Lung microvascular endothelial cell (primary cell): ENCODE results near the gene DPEP2. TPM values are rescaled to one million over a fixed set of nuclear protein-coding genes. Genes with fewer than 3 reads are reported as not detected.
"Not testable (repeated sequence)": the region's sequence is repeated elsewhere in the genome, so short reads cannot be mapped to it uniquely, and the experiment has no call there.

ENCODE experiments used
- DNase-seq, 2 donors: peaks; one replicate each; pipeline versions ENCODE4 v3.0.0 to v3.0.0-alpha.2; 2010; ENCODE audit warnings: low read depth in 2 of 2
- total RNA-seq: library from RNA; depleted of rRNA; stranded (reverse); fragments of >200 nt; gene quantifications from 2 replicates; pipeline ENCODE4 v1.2.1, GENCODE V29; 2014

Gene DPEP2
- 3.3 and 8.9 TPM in 2 replicates for total RNA-seq

GRCh38 chr16:67998779-67999688 is at the start of gene DPEP2:
Gene DPEP2, minus strand, starts transcription at chr16:67999484. Its CDS starts 6,272 bp downstream, at chr16:67993212.
- not testable (repeated sequence) for DNase-seq

- DNase-seq: no peak
These were observed 48.7 kb upstream of the DPEP2 start for GRCh38 chr16:68047987-68048386.

GRCh38 chr16:68046106-68046505 is 46.8 kb upstream of the DPEP2 start:
- DNase-seq: no peak

GRCh38 chr16:68041783-68042182 is 42.5 kb upstream of the DPEP2 start:
- DNase-seq: no peak

- DNase-seq: peak; percentile 77 to 90
These were observed 41.4 kb upstream of the DPEP2 start for GRCh38 chr16:68040506-68041288.

GRCh38 chr16:68037841-68038597 is 38.7 kb upstream of the DPEP2 start:
- DNase-seq: no peak

GRCh38 chr16:68035227-68035626 is 35.9 kb upstream of the DPEP2 start:
- peak in 1 of 2 donors; percentile 32 for DNase-seq

- no peak for DNase-seq
These were observed 33.8 kb upstream of the DPEP2 start for GRCh38 chr16:68033101-68033500.

GRCh38 chr16:68031951-68032350 is 32.7 kb upstream of the DPEP2 start:
- DNase-seq: no peak

GRCh38 chr16:68030108-68030507 is 30.8 kb upstream of the DPEP2 start:
- peak in 1 of 2 donors; percentile 57 for DNase-seq

GRCh38 chr16:68028996-68029395 is 29.7 kb upstream of the DPEP2 start:
- DNase-seq: no peak

GRCh38 chr16:68022728-68023537 is 23.6 kb upstream of the DPEP2 start, which contains the start of the genes DDX28 and DUS2:
Gene DDX28, minus strand, starts transcription at chr16:68023232. Its CDS starts 30 bp downstream, at chr16:68023202.
Gene DUS2, plus strand, starts transcription at chr16:68023284. Its CDS starts 14,740 bp downstream, at chr16:68038024.
- peak; percentile 95 to 97 for DNase-seq

GRCh38 chr16:68022278-68022727 is 23.0 kb upstream of the DPEP2 start:
- DNase-seq: no peak

GRCh38 chr16:68021490-68021889 is 22.2 kb upstream of the DPEP2 start:
- no peak for DNase-seq

- no peak for DNase-seq
These were observed 19.9 kb upstream of the DPEP2 start for GRCh38 chr16:68019167-68019680.

- no peak for DNase-seq
These were observed 16.4 kb upstream of the DPEP2 start, which contains the start of gene DPEP2NB for GRCh38 chr16:68015681-68016080. Gene DPEP2NB, minus strand, starts transcription at chr16:68015911. Its CDS starts 141 bp downstream, at chr16:68015770.

- peak; percentile 53 to 72 for DNase-seq
These were observed 14.2 kb upstream of the DPEP2 start for GRCh38 chr16:68013440-68013839.

GRCh38 chr16:68009872-68010271 is 10.6 kb upstream of the DPEP2 start:
- not testable (repeated sequence) for DNase-seq

GRCh38 chr16:68009157-68009735 is 10.0 kb upstream of the DPEP2 start:
- DNase-seq: no peak
